ENCODE results near the gene NOP53. TPM values are rescaled to one million over a fixed set of nuclear protein-coding genes. Genes with fewer than 3 reads are reported as not detected.
A peak's percentile ranks its signal among the peaks of the same experiment; 100 is the strongest.
"Not testable (repeated sequence)": the region's sequence is repeated elsewhere in the genome, so short reads cannot be mapped to it uniquely, and the experiment has no call there.

NOP53 gene
- total RNA-seq, 1 donor from 2014 or later = 129 TPM

GRCh38 chr19:47718415-47719046 lies 26.8 kb upstream of the NOP53 start:
- not testable (repeated sequence) for DNase-seq (ENCODE audit: low read depth, low spot score)

- DNase-seq (ENCODE audit: low read depth, low spot score) = peak; percentile 36
Observed at GRCh38 chr19:47719047-47719859, 26.1 kb upstream of the NOP53 start.

GRCh38 chr19:47720669-47721422 lies 24.5 kb upstream of the NOP53 start:
- no peak for DNase-seq (ENCODE audit: low read depth, low spot score)

- DNase-seq (ENCODE audit: low read depth, low spot score) = no peak
Observed at GRCh38 chr19:47723581-47723940, 21.8 kb upstream of the NOP53 start.

GRCh38 chr19:47725759-47726401 lies 19.5 kb upstream of the NOP53 start:
- DNase-seq (ENCODE audit: low read depth, low spot score) = no peak

- no peak for DNase-seq (ENCODE audit: low read depth, low spot score)
Observed at GRCh38 chr19:47726467-47726866, 18.9 kb upstream of the NOP53 start.

GRCh38 chr19:47728295-47728694 lies 17.1 kb upstream of the NOP53 start:
- not testable (repeated sequence) for DNase-seq (ENCODE audit: low read depth, low spot score)

GRCh38 chr19:47729468-47729798 lies 15.9 kb upstream of the NOP53 start:
- DNase-seq (ENCODE audit: low read depth, low spot score) = peak; percentile 41

- DNase-seq (ENCODE audit: low read depth, low spot score) = peak; percentile 78
Observed at GRCh38 chr19:47729799-47730520, 15.4 kb upstream of the NOP53 start.

GRCh38 chr19:47730521-47730889 lies 14.8 kb upstream of the NOP53 start:
- no peak for DNase-seq (ENCODE audit: low read depth, low spot score)

- no peak for DNase-seq (ENCODE audit: low read depth, low spot score)
Observed at GRCh38 chr19:47730910-47731309, 14.4 kb upstream of the NOP53 start.

GRCh38 chr19:47735131-47735530 lies 10.2 kb upstream of the NOP53 start:
- no peak for DNase-seq (ENCODE audit: low read depth, low spot score)

GRCh38 chr19:47740866-47741519 lies 4.4 kb upstream of the NOP53 start:
- DNase-seq (ENCODE audit: low read depth, low spot score) = no peak

- no peak for DNase-seq (ENCODE audit: low read depth, low spot score)
Observed at GRCh38 chr19:47741544-47742140, 3.7 kb upstream of the NOP53 start.

GRCh38 chr19:47742634-47743033 lies 2.7 kb upstream of the NOP53 start:
- DNase-seq (ENCODE audit: low read depth, low spot score) = no peak

GRCh38 chr19:47746129-47746528 lies 783 bp downstream of the NOP53 start:
- DNase-seq (ENCODE audit: low read depth, low spot score) = not testable (repeated sequence)

- DNase-seq (ENCODE audit: low read depth, low spot score) = no peak
Observed at GRCh38 chr19:47749326-47749725, 4.0 kb downstream of the NOP53 start.

- no peak for DNase-seq (ENCODE audit: low read depth, low spot score)
Observed at GRCh38 chr19:47750752-47751151, 5.4 kb downstream of the NOP53 start.

GRCh38 chr19:47752440-47753211 lies 7.3 kb downstream of the NOP53 start:
- DNase-seq (ENCODE audit: low read depth, low spot score) = no peak
